Tibial nerve (tissue), 3 donors: ENCODE results near the gene SIGMAR1.

Source experiments
- POLR2A ChIP-seq, 2 donors: fragments of 450-650 bp; IDR thresholded peaks; one replicate each; pipeline ENCODE4 v1.6.1; 2017; ENCODE audit warnings: antibody characterized with exemption in 2 of 2, mild to moderate bottlenecking in 2 of 2, moderate library complexity in 2 of 2
- TF ChIP-seq, protein P1 (sequence below), 5 experiments: fragments of 200-600 bp in 3 of 5; fragments of 450-650 bp in 2 of 5; sonication (generic) in 3 of 5; IDR thresholded peaks; one replicate each; pipeline ENCODE4 v1.5.1; 2016 to 2019; ENCODE audit warnings: antibody characterized with exemption in 5 of 5, mild to moderate bottlenecking in 3 of 5, moderate library complexity in 2 of 5

DNA sequence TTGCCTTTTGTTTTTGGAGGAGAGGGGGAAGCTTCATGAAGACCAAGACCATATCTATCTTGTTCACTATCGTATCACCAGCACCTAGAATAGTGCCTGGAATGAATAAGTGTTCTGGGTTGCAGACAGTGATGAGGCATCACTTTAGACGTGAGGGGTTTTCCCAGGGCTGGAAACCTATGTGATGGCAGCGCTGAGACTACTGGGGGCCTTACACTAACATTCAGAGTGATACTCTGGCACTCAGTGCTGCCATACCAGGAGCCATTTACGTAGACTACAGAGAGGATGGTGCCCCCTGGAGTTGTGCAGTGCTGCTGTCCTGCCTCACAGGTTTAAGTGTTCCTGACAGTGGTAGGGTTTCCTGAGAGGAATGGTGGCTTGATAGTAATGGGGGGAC, 46.6 kb upstream of the SIGMAR1 start:
- TF ChIP-seq, protein P1, sequence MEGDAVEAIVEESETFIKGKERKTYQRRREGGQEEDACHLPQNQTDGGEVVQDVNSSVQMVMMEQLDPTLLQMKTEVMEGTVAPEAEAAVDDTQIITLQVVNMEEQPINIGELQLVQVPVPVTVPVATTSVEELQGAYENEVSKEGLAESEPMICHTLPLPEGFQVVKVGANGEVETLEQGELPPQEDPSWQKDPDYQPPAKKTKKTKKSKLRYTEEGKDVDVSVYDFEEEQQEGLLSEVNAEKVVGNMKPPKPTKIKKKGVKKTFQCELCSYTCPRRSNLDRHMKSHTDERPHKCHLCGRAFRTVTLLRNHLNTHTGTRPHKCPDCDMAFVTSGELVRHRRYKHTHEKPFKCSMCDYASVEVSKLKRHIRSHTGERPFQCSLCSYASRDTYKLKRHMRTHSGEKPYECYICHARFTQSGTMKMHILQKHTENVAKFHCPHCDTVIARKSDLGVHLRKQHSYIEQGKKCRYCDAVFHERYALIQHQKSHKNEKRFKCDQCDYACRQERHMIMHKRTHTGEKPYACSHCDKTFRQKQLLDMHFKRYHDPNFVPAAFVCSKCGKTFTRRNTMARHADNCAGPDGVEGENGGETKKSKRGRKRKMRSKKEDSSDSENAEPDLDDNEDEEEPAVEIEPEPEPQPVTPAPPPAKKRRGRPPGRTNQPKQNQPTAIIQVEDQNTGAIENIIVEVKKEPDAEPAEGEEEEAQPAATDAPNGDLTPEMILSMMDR (IDR thresholded peaks at IDR 0.05) = no peak
- TF ChIP-seq POLR2A (IDR thresholded peaks at IDR 0.05) = no peak
